Type B pancreatic cell (in vitro differentiated cells): ENCODE results near the gene HAPSTR1. TPM values are rescaled to one million over a fixed set of nuclear protein-coding genes. Genes with fewer than 3 reads are reported as not detected.

Experiments
- DNase-seq: peaks from one replicate; pipeline ENCODE4 v3.0.0; 2021; ENCODE audit warnings: mixed read lengths; ENCODE audit not compliant: unreplicated experiment; ENCODE audit errors: extremely low spot score
- H3K27ac Mint-ChIP-seq: 2 replicates; pipeline ENCODE4 v1.8.0; 2021; ENCODE audit warnings: mild to moderate bottlenecking, mixed read lengths
- H3K27me3 Mint-ChIP-seq: 2 replicates; pipeline ENCODE4 v1.8.0; 2021; ENCODE audit warnings: mixed read lengths
- H3K36me3 Mint-ChIP-seq: 2 replicates; pipeline ENCODE4 v1.8.0; 2021; ENCODE audit warnings: mixed read lengths
- H3K4me1 Mint-ChIP-seq: one replicate; pipeline ENCODE4 v1.8.0; 2021; ENCODE audit warnings: mixed read lengths; ENCODE audit not compliant: unreplicated experiment
- H3K4me3 Mint-ChIP-seq: 2 replicates; pipeline ENCODE4 v1.8.0; 2021; ENCODE audit warnings: mild to moderate bottlenecking, mixed read lengths
- H3K9me3 Mint-ChIP-seq: 2 replicates; pipeline ENCODE4 v1.8.0; 2021; ENCODE audit warnings: mixed read lengths
- total RNA-seq: library from RNA; stranded (reverse); gene quantifications from 2 replicates; pipeline ENCODE4 v1.2.1, GENCODE V29; 2021; ENCODE audit warnings: low replicate concordance
- TF ChIP-seq, protein P1 (sequence below): fragments of 200-600 bp; sonication (generic); conservative IDR thresholded peaks from 2 replicates; pipeline ENCODE4 v1.5.0; 2021; ENCODE audit warnings: antibody characterized with exemption, mild to moderate bottlenecking

HAPSTR1 gene
- total RNA-seq, 1 donor from 2014 or later, result 66.2 TPM

GRCh38 chr16:9105189-9105588 lies 13.7 kb downstream of the HAPSTR1 start:
- Mint-ChIP-seq H3K4me1 (peaks cover 36% of the 10 kb centered on the region), H3K36me3 (peaks cover 62% of the 10 kb centered on the region), H3K4me3 (no peak overlapping the region), H3K27me3 (no peaks in the 10 kb centered on the region), H3K27ac (no peak overlapping the region), H3K9me3 (no peaks in the 10 kb centered on the region)
- TF ChIP-seq, protein P1, sequence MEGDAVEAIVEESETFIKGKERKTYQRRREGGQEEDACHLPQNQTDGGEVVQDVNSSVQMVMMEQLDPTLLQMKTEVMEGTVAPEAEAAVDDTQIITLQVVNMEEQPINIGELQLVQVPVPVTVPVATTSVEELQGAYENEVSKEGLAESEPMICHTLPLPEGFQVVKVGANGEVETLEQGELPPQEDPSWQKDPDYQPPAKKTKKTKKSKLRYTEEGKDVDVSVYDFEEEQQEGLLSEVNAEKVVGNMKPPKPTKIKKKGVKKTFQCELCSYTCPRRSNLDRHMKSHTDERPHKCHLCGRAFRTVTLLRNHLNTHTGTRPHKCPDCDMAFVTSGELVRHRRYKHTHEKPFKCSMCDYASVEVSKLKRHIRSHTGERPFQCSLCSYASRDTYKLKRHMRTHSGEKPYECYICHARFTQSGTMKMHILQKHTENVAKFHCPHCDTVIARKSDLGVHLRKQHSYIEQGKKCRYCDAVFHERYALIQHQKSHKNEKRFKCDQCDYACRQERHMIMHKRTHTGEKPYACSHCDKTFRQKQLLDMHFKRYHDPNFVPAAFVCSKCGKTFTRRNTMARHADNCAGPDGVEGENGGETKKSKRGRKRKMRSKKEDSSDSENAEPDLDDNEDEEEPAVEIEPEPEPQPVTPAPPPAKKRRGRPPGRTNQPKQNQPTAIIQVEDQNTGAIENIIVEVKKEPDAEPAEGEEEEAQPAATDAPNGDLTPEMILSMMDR, result no peak
- DNase-seq, result no peak

- Mint-ChIP-seq H3K4me1 (peaks cover 41% of the 10 kb centered on the region), H3K4me3 (no peak overlapping the region)
Measured at GRCh38 chr16:9107025-9107970, 15.9 kb downstream of the HAPSTR1 start.

DNA sequence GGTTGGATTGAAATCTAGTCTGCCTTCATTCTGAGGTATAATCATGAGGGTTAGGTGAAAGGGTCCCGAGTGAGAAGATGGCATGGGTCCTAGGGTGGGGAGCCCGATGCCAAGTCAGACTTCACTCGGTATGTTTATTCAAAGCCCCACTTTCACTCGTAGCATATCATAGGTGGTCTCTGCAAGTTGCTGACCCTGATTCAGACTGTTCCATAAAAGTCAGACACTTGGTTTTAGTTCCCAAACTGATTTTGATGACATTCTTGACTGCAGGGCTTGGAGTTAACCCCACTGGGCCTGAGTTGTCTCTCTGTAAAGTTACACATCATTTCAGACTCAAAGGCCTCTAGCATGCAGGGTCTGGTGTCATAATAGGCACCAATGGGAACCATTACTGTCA lies 17.8 kb downstream of the HAPSTR1 start:
- DNase-seq, result no peak
- Mint-ChIP-seq H3K27me3 (no peaks in the 10 kb centered on the region), H3K9me3 (no peaks in the 10 kb centered on the region), H3K36me3 (peaks cover 51% of the 10 kb centered on the region), H3K4me3 (no peak overlapping the region), H3K27ac (no peak overlapping the region), H3K4me1 (peaks cover 53% of the 10 kb centered on the region)
- TF ChIP-seq, protein P1, result no peak

More at GRCh38 chr16:9107025-9107970, 15.9 kb downstream of the HAPSTR1 start:
- TF ChIP-seq, protein P1, result no peak
- no peak overlapping the region for H3K27ac Mint-ChIP-seq
- no peaks in the 10 kb centered on the region for H3K9me3 Mint-ChIP-seq
- peaks cover 54% of the 10 kb centered on the region for H3K36me3 Mint-ChIP-seq
- H3K27me3 Mint-ChIP-seq, result no peaks in the 10 kb centered on the region
- no peak for DNase-seq

GRCh38 chr16:9112166-9112843 lies 20.9 kb downstream of the HAPSTR1 start:
- TF ChIP-seq, protein P1, result no peak
- Mint-ChIP-seq H3K27me3 (no peaks in the 10 kb centered on the region), H3K27ac (no peak overlapping the region), H3K4me1 (peaks cover 56% of the 10 kb centered on the region), H3K9me3 (no peaks in the 10 kb centered on the region), H3K36me3 (peaks cover 51% of the 10 kb centered on the region), H3K4me3 (no peak overlapping the region)
- no peak for DNase-seq

DNA sequence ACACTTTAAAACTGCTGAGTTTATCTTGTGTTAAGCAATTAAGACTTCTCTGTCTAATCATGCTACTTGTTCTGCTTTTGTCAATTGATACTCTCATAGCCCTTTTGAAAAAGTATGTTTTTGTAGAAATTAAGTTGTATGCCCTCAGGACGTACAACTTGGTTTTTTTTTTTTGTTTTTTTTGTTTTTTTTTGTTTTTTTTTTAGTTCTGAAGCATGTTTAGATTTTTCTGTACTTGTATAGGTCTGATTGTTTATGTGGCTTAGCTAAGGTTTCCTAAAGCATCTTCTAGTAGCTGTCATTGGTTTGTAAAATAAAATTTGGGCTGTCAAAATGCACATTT lies 21.4 kb downstream of the HAPSTR1 start:
- H3K4me3 Mint-ChIP-seq, result no peak overlapping the region
- DNase-seq, result no peak
- no peaks in the 10 kb centered on the region for H3K9me3 Mint-ChIP-seq
- H3K4me1 Mint-ChIP-seq, result peaks cover 52% of the 10 kb centered on the region
- TF ChIP-seq, protein P1, result no peak
- H3K36me3 Mint-ChIP-seq, result peaks cover 52% of the 10 kb centered on the region
- H3K27ac Mint-ChIP-seq, result no peak overlapping the region
- no peaks in the 10 kb centered on the region for H3K27me3 Mint-ChIP-seq
